COLO668 (cell line): ENCODE results near the gene PPM1H.
"Not testable (repeated sequence)": the region's sequence is repeated elsewhere in the genome, so short reads cannot be mapped to it uniquely, and the experiment has no call there.

Source experiments
- DNase-seq: peaks from one replicate; lab custom pipeline; 2025; ENCODE audit not compliant: unreplicated experiment; lab: John Stamatoyannopoulos, UW

PPM1H gene

DNA sequence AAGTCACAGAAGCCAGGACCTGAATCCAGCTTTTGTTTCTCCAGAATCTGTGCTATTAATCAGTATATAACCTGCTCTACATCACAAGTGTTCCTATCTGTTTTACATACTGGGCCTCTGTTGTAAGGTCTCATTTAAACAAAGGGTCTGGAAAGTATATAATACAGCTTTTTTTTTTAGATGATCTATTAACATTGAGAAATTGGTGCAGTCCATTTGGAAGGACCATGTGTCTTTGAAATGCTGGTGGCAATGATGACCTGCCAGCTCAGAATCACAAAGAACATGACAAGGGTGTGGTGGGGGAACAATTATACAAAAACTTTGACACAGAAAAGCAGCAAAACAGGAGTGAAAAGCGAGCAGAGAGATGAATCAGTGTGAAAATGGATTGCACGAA, 164.6 kb downstream of the PPM1H start:
- DNase-seq: no peak

DNA sequence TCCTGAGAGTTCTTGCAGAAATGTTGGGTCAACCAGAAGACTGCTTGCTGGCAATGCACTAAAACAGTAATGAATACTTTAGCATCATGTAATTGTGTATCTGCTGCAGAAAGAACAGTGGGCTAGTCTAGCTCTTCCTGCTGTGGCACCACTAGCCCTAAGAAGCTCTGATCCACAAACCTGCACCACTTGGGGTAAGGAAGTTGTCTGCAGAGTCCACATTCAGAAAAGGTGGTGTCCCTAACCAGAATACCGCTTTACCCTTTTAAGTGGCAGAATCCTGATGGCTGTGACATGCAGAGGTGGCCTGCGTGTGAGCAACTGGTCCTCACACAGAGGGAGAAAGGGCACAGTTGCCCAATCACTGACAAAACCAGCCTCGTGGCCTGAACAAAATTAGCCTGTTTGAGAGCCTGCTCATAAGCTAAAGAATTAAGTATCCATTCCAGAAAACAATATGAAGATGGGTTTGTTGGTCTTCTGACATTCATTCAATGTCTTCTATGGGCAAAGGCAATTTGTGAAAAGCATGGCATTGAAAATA, 165.8 kb downstream of the PPM1H start:
- DNase-seq: no peak

GRCh38 chr12:62767946-62768345, 167.0 kb downstream of the PPM1H start:
- DNase-seq: no peak

DNA sequence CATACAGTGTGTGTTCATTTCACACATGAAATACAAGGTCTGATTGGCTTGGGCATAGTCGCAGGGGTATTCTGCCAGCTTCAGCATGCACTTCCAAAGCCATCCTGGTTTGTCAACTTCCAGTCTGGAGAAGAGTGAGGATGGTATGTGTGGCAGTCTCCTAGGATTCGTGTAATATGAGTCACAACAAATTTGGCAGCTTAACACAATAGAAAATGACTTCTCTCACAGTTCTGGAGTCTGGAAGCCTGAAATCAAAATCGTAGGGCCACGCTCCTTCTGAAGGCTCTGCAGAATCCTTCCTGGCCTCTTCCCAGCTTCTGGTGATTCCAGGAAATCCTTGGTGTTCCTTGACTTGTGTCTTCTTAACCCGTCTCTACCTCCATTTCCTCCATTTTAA, 167.5 kb downstream of the PPM1H start:
- no peak for DNase-seq

DNA sequence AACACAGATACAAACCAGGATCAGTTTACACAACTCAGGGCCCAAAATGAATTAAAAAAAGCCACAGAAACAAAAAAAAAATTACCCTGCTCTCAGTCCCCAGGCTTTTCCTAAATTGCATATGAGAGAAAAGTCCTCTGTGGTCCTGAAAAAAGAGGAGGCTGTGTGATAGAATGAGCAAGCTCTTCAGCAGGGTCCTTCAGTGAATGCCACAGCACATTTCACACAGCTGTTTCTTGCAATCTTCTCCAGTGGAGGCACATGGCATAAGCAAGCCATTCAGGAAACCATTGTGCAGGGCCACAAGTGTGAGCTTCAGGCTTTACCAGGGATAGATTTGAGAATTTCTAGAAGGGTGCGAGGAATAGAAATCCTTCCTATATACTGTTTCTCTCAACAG, 168.5 kb downstream of the PPM1H start:
- DNase-seq: no peak

GRCh38 chr12:62763861-62764645, 170.9 kb downstream of the PPM1H start:
- no peak for DNase-seq

- no peak for DNase-seq
Observed at GRCh38 chr12:62763312-62763711, 171.6 kb downstream of the PPM1H start.

- no peak for DNase-seq
Observed at GRCh38 chr12:62762645-62763044, 172.3 kb downstream of the PPM1H start.

GRCh38 chr12:62761658-62762057, 173.3 kb downstream of the PPM1H start:
- DNase-seq: no peak

- DNase-seq: no peak
Observed at GRCh38 chr12:62760779-62761178, 174.2 kb downstream of the PPM1H start.

DNA sequence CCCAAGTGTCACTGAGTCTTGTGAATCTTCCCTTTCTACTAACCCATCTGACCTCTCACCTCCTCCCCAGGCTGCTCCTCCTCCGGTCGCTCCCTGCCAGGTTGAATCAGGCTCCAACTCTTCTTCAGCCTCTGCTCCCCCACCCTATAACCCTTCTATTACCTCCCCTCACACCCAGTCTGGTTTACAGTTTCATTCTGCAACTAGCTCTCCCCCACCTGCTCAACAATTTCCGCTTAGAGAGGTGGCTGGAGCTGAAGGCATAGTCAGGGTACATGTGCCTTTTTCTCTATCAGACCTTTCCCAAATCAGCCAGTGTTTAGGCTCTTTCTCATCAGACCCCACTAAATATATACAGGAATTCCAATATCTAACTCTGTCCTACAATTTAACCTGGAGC, 174.6 kb downstream of the PPM1H start:
- DNase-seq: not testable (repeated sequence)

DNA sequence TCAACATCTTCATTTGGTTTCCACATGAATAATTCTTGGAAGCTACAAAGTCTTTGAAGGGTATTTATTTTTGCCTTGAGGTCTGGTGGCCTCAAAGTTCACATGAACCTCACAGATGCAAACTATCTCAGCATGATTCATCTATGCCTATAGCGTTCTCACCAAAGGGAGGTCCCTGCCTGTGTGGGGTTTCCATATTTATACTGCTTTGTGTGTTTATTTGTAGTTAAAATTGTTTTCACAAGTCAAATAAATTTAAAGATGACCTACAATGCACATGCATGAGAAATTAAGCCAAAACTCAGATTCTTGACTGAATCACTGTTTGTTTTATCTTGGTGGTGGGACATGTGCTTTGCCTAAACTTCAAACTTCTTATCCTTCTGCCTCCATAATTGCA, 176.7 kb downstream of the PPM1H start:
- no peak for DNase-seq

DNA sequence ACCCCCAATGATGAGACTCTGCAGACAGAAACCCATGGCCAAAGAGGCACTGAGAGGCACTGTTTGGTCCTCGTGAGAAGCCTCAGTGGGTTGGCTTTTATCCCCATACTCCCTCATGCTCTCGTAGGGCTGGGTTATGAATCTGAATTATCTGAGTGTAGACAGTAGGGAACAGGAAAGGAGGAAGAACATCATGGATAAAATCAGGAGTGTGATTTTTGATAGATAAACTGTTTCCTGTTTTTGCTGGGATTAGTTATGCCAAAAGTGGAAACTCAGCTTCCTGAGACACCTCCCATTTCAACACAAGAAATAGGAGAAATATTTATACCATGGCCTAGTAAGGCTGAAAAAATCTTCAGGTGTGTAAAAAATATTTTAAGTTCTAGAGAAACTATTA, 177.9 kb downstream of the PPM1H start:
- no peak for DNase-seq

GRCh38 chr12:62754706-62755105, 180.2 kb downstream of the PPM1H start:
- DNase-seq: no peak

GRCh38 chr12:62751810-62752155, 183.2 kb downstream of the PPM1H start:
- no peak for DNase-seq

DNA sequence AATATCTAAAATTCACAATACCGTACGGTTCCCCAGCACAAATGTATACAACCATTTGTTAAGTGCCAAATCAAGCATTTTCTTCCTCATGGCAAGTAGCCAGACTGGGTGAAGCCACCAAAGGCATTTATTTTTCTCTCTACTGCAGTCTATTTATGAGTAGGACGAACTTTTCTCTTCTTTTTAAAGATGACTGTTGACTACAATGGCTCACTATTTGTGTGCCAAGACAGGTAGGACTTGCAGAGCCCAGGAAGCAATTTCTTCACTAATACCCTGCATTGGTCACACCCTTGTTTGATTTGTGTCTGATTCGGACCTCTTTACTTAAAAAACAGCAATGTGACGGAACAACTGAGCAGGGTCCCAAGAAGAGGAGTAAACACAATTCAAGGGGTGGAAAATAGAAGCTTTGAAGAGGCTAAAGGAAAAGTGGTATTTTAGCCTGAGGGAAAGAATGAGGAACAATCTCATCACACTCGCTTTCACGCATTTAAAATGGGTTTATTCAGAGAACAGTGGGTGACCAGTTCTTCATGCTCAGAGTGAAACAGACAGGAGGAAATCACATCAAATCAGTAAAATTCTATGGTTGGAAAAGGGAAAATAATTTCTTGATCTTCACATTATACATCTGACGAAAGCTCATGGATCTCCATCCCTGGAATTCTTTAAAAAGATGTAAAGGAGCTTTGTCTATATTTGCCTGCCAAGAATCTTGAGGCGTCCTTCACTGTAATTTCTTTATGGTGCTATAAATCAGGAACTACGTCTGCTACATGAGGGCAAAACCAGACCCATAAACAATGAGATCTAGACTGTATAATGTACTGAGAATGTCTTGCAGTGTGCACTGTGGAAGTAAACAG, 183.8 kb downstream of the PPM1H start:
- DNase-seq: no peak

- DNase-seq: no peak
Observed at GRCh38 chr12:62749586-62749985, 185.4 kb downstream of the PPM1H start.

GRCh38 chr12:62748941-62749468, 185.9 kb downstream of the PPM1H start:
- no peak for DNase-seq

GRCh38 chr12:62744551-62744950, 190.4 kb downstream of the PPM1H start:
- no peak for DNase-seq

DNA sequence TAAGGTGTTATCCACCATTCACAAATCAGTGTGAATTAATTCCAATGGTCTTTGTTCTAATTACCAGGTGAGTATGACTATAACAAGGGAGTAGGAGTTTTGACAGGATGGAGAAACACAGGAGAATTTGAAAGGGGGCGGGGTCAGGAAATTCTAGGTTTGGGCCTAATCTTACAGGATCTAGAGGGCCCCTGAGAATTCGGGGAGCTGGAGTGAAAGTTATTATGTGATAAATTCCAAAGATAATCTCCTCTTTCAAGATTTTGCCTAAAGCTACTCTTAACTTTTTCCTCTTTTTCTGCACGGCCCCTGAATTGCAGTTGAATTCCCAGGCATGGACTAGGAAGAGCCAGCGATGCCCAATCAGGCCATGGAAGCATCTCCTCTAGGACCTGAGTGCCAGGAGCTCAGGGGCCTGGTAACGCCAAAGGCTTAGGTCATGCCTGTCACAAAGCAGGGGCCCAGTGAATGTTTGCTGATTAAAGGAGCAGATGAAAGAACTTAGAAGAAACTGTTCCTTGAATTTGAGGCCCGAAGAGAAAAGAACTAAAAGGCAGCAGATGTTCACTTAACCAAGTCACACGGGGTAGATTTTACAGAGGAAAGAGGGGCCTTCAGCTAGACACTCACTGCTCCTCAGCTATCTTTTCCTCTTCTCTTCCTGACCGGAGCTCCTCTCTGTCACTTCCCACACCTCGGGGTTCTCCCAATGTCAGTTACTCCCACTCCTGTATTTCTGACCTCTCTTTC, 195.5 kb downstream of the PPM1H start:
- DNase-seq: no peak

- DNase-seq: no peak
Observed at GRCh38 chr12:62738616-62739015, 196.3 kb downstream of the PPM1H start.
